NOMO-1 (cell line): ENCODE data around the gene CREG1.
A peak's percentile ranks its signal among the peaks of the same experiment; 100 is the strongest.

ENCODE experiments used
- DNase-seq, 2 experiments: peaks; one replicate each; lab custom pipeline; 2025; ENCODE audit not compliant: unreplicated experiment in 2 of 2; lab: John Stamatoyannopoulos, UW

The CREG1 gene

DNA sequence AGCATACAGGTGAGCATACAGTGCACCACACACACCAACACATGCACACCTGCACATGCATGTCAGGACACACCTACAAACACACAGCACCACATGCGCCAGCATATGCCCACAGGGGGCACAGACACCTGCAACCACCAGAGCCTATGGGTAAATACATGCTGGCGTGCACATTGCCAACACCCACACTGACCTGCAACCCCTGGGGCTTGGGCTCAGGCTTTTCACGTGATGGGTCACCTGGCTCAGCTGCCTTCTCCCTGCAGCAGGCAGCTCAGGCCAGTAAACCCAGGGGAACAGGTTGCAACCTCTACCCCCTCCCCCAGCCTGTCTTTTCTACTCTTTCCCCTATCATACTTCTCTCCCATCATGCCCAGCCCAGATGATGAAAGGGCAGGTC, 43.3 kb downstream of the CREG1 start:
- DNase-seq = no peak

DNA sequence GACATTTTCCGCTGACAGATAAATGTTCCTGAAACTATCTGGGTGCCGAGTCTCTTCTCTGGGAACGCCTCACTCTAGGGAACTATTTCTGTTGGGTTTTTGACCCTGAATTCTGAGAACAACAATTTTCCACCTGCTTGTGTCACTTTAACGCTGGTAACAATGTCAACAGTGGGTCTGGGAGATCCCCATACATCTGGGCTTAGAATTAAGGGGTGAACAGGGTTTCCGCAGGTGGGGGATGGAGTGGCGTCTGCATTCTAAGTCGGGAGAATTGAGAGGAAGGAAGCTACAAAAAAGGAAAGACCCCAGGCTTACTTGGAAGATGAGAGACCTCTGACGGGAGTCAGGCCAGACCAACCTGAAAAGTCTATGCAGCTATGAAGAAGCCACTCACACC, 44.0 kb downstream of the CREG1 start:
- DNase-seq = no peak

- no peak for DNase-seq
These were observed 45.8 kb downstream of the CREG1 start for GRCh38 chr1:167507719-167508118.

DNA sequence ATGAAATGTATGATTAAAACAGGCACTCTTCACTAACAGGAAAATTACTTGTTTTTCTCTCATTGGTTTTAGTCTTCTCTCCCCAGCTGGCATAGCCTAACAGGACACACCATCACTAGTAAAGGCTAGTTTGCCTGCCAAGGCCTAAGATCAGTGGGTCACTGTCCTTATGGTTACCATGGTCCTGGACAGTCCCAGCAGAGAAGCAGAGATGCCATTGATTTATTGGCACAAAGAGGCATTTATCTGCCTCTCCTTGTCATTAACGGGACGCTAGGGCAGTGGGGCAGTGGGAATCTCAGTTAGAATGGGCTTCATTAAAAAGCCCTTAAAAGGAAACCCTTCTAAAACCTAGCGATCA, 49.1 kb downstream of the CREG1 start:
- DNase-seq = no peak

- no peak for DNase-seq
These were observed 49.7 kb downstream of the CREG1 start for GRCh38 chr1:167503626-167504466.

- DNase-seq = no peak
These were observed 50.7 kb downstream of the CREG1 start for GRCh38 chr1:167502719-167503462.

- DNase-seq = no peak
These were observed 51.4 kb downstream of the CREG1 start for GRCh38 chr1:167502192-167502551.

GRCh38 chr1:167501515-167502191, 51.9 kb downstream of the CREG1 start:
- DNase-seq = no peak

GRCh38 chr1:167500283-167500860, 53.2 kb downstream of the CREG1 start:
- DNase-seq = no peak

DNA sequence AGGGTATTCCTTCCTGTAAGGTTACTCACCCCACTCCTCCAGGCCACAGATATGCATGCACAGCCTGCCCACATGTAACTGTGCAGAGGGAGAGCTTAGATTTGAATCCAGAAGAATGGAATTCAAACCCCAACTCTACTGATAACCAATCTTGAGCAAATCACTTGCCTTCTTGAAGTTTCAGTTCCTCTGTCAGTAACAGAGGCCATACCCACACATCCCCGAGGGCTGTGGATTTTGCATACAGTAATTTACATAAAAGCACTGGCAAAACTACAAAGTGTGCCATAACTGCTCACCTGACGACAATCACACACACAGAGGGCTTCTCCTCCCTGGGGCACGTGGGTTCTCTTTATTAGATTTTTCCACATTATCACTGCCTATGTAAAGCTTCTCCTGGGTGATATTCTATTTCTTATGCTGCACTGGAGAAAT, 53.9 kb downstream of the CREG1 start:
- peak in 1 of 2 experiments; percentile 57 for DNase-seq

DNA sequence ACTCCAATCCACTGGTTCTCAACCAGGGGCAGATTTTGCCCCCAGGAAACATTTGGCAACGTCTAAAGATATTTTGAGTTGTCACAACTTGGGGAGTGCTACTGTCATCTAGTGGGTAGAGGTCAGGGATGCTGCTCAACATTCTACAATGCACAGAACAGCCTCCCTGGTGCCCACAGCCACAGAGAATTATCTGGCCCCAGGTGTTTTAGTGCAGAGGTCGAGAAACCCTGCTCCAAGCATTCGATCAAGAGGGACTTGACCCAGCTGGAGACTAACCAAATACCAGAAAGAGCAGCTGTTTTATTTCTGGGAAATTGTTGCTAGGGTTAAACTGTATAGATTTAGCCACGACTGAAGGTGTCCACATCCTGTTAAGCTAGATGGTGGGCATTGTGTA, 54.5 kb downstream of the CREG1 start:
- no peak for DNase-seq

DNA sequence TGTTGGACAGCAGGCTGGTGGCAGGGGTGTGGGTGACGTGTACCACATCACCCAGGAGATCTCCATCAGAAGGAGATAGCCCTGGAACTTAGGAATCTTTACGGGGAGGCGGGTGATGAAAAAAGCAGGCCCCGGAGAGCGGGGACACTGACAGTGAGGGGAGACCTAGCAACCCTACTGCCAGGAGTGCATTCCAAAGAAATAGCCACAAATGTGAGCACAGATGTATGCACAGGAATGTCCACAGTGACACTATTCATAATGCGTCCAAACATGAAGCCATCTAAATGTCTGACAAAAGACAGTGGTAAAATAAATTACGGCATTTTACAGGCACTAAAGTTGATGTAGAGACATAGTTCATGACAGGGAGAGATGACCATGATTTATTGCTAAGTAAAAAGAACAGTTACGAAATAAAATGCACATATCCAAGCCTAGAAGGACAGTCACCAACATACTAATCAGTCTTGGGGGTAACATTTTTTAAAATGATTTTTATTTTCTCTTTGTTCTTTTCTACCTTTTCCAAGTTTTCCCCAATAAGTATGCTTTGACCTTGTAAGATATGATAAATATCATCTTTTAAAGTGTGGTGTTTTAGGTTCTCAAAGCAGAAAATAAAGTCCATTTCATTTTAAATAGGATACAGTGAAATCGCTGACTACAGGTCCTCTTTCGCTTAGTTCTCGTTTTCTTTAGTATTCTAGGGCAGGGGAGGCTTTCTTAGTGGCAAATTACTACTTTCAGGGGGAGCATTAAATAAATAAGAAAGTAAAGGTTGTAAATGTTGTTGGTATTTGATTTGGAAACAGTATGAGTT, 56.6 kb downstream of the CREG1 start:
- peak in 1 of 2 experiments; percentile 24 for DNase-seq

DNA sequence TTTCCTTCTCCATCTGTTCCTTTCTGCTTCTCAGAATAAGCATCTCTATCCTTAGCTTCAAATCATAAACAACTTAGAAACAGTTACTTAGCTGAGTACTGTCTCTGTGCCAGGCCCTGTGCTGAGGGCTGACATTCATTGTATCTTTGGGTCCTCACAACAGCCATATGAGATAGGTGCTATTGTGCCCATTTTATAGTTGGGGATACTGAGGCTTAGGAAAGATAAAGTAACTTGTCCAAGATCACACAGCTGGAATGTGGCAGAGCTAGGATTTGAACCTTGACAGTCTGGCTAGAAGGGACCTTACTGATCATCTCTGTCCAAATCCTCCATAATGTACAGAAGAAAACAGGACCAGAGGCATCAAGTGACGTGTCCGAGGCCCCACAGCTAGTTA, 60.2 kb downstream of the CREG1 start:
- no peak for DNase-seq

DNA sequence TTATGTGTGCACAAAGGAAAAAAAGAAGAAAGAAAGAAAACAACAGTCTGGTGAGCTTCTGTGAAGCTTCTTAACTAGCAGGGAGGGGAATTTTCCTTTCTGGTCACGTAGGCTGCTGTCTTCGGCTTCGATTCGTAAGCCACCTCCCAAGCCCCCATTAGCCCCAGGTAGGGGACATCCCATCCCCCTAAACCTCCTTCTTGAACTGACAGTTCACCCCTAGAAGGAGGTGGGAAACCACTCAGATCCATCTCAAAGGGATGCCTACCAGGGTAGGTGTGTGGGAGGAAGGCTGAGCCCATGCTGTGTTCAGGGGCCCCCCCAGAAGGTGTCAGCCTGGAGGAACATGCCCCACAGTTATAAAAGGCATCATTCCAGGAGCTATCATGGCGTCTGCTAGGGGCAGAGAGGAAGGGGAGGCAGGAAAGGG, 61.1 kb downstream of the CREG1 start:
- no peak for DNase-seq

DNA sequence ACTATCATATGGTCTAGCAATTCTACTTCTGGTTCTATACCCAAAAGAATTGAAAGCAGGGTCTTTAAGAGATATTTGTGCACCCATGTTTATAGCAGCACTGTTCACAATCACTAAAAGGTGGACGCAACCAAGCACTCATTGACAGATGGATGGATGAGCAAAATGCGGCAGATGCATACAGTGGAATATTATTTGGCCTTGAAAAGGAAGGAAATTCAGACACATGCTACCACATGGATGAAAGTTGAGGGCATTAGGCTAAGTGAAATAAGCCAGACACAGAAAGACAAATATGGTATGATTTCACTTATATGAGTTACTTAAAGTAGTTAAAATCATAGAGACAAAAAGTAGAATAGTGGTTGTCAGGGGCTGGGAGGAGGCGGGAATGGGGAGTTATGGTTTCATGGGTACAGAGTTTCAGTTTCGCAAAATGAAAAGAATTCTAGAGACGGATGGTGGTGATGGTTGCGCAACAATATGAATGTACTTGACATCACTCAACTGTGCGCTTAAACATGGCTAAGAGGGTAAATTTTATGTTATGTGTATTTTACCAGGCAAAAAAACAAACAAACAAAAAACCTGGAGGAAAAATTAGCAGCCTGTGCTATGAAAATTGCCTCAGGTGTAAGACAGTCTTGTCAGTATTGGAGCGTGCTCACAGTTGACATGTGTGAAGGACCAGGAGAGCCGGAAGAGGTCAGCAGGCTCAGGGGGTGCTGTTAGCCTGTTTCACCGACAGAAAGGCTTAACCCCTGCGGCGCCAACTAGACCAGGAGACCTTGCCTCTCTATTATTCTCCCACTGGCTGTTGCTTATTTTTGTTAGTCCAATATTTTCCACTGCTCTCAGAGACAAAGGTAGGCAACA, 61.7 kb downstream of the CREG1 start:
- no peak for DNase-seq
